Nephron (organoid): ENCODE measurements around the gene BABAM2.

Experiments
- H3K27ac Mint-ChIP-seq, 3 experiments: 2 replicates each; pipeline ENCODE4 v1.8.0; 2020; ENCODE audit warnings: mixed read lengths in 3 of 3, mild to moderate bottlenecking in 2 of 3, moderate library complexity in 1 of 3
- H3K27me3 Mint-ChIP-seq: 2 replicates; pipeline ENCODE4 v1.8.0; 2021; ENCODE audit warnings: low read depth, mild to moderate bottlenecking, moderate library complexity, mixed read lengths
- H3K36me3 Mint-ChIP-seq: 2 replicates; pipeline ENCODE4 v1.8.0; 2020; ENCODE audit warnings: low read depth, mixed read lengths
- H3K4me1 Mint-ChIP-seq: 2 replicates; pipeline ENCODE4 v1.8.0; 2020; ENCODE audit warnings: mixed read lengths
- H3K4me3 Mint-ChIP-seq, 3 experiments: 2 replicates each; pipeline ENCODE4 v1.8.0; 2020; ENCODE audit warnings: mild to moderate bottlenecking in 3 of 3, mixed read lengths in 3 of 3, moderate library complexity in 2 of 3
- H3K9me3 Mint-ChIP-seq: 2 replicates; pipeline ENCODE4 v1.8.0; 2020; ENCODE audit warnings: mixed read lengths
- TF ChIP-seq, protein P1 (sequence below), 3 experiments: fragments of 200-600 bp; sonication (generic); IDR thresholded peaks; one replicate each; pipeline ENCODE4 v1.5.0; 2021; ENCODE audit warnings: antibody characterized with exemption in 3 of 3; ENCODE audit not compliant: unreplicated experiment in 3 of 3

BABAM2 gene

DNA sequence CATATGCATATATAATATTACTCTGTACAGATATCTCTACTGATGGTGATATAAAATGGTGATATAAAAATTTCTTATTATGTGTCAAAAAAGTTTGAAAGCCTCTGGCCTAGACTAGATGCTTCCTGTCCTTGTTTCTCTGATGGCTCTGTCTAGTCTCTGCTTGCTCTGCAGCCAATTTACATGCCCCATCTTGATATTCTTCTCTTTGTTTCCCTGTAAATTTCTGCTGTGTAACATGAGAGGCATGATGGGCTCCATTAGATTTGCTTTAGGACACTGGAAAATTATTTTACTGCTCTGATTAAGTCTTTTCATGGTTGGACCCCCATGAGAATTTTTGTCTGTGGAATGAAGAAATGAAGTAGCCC lies 24.3 kb downstream of the BABAM2 start:
- peaks cover 4% of the 10 kb centered on the region for H3K36me3 Mint-ChIP-seq
- no peak overlapping the region for H3K4me3 Mint-ChIP-seq
- H3K4me1 Mint-ChIP-seq = peaks cover 15% of the 10 kb centered on the region
- TF ChIP-seq, protein P1, sequence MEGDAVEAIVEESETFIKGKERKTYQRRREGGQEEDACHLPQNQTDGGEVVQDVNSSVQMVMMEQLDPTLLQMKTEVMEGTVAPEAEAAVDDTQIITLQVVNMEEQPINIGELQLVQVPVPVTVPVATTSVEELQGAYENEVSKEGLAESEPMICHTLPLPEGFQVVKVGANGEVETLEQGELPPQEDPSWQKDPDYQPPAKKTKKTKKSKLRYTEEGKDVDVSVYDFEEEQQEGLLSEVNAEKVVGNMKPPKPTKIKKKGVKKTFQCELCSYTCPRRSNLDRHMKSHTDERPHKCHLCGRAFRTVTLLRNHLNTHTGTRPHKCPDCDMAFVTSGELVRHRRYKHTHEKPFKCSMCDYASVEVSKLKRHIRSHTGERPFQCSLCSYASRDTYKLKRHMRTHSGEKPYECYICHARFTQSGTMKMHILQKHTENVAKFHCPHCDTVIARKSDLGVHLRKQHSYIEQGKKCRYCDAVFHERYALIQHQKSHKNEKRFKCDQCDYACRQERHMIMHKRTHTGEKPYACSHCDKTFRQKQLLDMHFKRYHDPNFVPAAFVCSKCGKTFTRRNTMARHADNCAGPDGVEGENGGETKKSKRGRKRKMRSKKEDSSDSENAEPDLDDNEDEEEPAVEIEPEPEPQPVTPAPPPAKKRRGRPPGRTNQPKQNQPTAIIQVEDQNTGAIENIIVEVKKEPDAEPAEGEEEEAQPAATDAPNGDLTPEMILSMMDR (IDR thresholded peaks at IDR 0.05; ENCODE audit: unreplicated experiment in 3 of 3) = no peak
- no peak overlapping the region for H3K27ac Mint-ChIP-seq
- no peaks in the 10 kb centered on the region for H3K27me3 Mint-ChIP-seq
- no peaks in the 10 kb centered on the region for H3K9me3 Mint-ChIP-seq

DNA sequence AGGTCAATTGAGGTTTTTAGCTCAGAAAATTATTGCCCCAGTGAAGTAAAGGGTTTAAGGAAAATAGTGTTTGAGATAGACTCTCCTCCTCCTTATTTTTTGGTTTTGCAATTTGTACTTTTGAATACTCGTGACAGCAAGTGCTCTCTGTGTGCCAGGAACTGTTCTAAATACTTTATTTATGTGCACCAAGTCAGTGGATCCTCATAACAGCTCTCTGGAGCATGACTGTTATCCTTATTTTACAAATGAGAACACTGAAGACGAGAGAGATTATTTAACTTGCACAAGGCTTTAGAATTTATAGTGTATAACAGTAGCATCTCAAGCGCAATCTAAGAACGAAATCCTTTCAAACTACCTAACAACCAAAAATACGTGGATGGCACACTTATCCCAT lies 24.7 kb downstream of the BABAM2 start:
- H3K36me3 Mint-ChIP-seq = peaks cover 4% of the 10 kb centered on the region
- no peak overlapping the region for H3K27ac Mint-ChIP-seq
- no peaks in the 10 kb centered on the region for H3K9me3 Mint-ChIP-seq
- H3K4me3 Mint-ChIP-seq = no peak overlapping the region
- no peaks in the 10 kb centered on the region for H3K27me3 Mint-ChIP-seq
- peaks cover 15% of the 10 kb centered on the region for H3K4me1 Mint-ChIP-seq
- TF ChIP-seq, protein P1 (IDR thresholded peaks at IDR 0.05; ENCODE audit: unreplicated experiment in 3 of 3) = no peak

DNA sequence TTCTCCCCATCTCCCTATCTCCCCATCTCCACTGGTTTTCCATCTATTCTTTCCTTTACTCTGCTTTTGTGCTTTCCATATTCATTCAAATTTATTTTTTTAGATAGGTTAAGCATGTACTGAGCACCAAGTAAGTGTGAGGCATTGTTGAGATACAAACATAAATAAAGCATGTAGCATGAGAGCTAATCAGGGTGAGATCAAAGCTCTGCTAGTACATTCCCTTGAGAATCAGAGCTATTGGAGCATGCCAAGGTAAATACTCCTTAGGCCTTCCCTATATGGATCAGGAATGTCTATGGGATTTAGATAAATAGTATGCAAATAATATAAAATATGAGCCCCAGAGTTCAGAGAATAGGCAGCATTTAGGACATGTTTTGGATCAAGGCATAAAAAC lies 25.3 kb downstream of the BABAM2 start:
- Mint-ChIP-seq H3K9me3 (no peaks in the 10 kb centered on the region), H3K27me3 (no peaks in the 10 kb centered on the region), H3K36me3 (peaks cover 2% of the 10 kb centered on the region), H3K27ac (no peak overlapping the region), H3K4me1 (peaks cover 20% of the 10 kb centered on the region), H3K4me3 (no peak overlapping the region)
- TF ChIP-seq, protein P1 (IDR thresholded peaks at IDR 0.05; ENCODE audit: unreplicated experiment in 3 of 3) = no peak

DNA sequence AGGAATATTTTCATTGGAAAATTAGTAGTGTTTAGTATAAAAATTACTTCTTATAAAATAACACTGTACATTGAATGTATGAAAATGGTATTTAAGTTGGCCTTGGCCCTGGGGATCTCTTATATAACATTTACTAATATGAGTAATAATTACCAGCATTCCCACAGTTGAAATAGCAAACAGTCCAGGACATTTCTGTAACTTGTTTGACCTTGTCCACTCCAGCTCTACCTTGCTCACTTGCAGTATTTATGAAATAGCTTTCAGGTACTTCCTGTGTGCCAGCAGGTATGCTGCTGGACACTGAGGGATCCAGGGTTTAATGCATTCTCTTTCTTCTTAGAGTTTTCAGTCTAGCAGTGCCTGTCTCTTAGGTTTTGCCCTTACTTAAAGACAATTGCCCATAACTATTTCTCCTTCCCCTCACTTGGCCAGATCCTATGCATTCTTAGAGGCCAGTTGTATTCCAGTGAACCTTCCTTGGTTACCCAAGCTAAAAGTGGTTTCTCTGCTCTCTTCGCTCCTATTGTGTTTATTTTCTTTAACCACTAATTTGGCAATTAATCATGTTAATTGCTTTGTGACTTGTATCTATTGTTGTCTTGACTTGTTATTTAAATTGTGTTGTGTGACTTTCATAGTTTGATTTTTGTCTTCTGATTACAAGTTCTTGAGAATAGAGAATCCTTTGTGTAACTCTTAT lies 25.9 kb downstream of the BABAM2 start:
- Mint-ChIP-seq H3K4me3 (no peak overlapping the region), H3K4me1 (peaks cover 20% of the 10 kb centered on the region), H3K36me3 (no peaks in the 10 kb centered on the region), H3K27me3 (no peaks in the 10 kb centered on the region), H3K9me3 (no peaks in the 10 kb centered on the region), H3K27ac (no peak overlapping the region)
- TF ChIP-seq, protein P1 (IDR thresholded peaks at IDR 0.05; ENCODE audit: unreplicated experiment in 3 of 3) = no peak

DNA sequence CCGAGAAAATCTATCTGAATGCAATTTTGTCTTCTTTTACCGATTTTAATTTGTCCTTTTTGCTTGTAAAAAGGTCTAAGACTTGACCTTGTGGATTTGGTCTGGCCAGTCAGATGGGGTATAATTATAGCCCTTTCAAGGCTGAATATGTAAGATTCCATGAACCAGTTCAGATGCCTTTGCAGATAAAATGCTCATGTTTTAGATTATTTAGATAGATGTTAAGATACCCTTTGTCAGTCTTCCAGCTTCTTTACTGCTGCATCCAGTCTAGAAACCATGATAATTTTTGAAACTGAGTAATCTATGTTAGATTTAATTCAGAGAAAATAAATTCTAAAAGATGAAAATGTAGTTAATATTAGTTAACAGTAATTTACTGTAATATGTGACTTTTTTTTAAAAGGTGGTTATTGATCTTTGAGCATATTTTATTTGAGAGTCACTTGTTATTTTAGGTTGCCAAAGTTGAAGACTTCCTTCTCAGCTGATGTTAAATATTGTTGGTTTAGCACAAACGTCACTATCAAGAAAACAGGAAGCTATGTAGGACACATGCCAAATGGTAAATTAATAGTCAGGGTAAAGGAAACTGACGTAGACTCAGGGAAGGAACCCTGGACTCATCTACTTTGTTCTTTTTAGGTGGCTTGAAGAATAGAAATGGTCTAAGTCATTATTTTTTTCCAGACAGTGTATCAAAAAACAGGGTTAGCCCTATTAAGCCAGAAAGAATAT lies 29.8 kb downstream of the BABAM2 start:
- peak overlapping the region; percentile 24 to 84 (median 54) for H3K27ac Mint-ChIP-seq
- TF ChIP-seq, protein P1 (IDR thresholded peaks at IDR 0.05; ENCODE audit: unreplicated experiment in 3 of 3) = no peak
- H3K4me1 Mint-ChIP-seq = peaks cover 14% of the 10 kb centered on the region
- H3K9me3 Mint-ChIP-seq = no peaks in the 10 kb centered on the region
- no peaks in the 10 kb centered on the region for H3K27me3 Mint-ChIP-seq
- no peak overlapping the region for H3K4me3 Mint-ChIP-seq
- H3K36me3 Mint-ChIP-seq = peaks cover 2% of the 10 kb centered on the region
